Endodermal cell (in vitro differentiated cells): ENCODE measurements around the gene PIM3. TPM values are rescaled to one million over a fixed set of nuclear protein-coding genes. Genes with fewer than 3 reads are reported as not detected.

Source experiments
- DNase-seq: peaks from one replicate; pipeline ENCODE4 v3.0.0-alpha.2; 2017
- H3K27ac ChIP-seq: 2 replicates; pipeline ENCODE4 v1.5.1; 2013; ENCODE audit warnings: mild to moderate bottlenecking, low read depth, low read length, moderate library complexity
- H3K27me3 ChIP-seq: 2 replicates; pipeline ENCODE4 v1.6.1; 2013; ENCODE audit warnings: mild to moderate bottlenecking, low read length, moderate library complexity; ENCODE audit not compliant: insufficient read depth, control insufficient read depth, poor library complexity, severe bottlenecking
- H3K36me3 ChIP-seq: 2 replicates; pipeline ENCODE4 v1.7.0; 2013; ENCODE audit warnings: mild to moderate bottlenecking, low read length, moderate library complexity; ENCODE audit not compliant: control insufficient read depth, insufficient read depth
- H3K4me1 ChIP-seq: one replicate; pipeline ENCODE4 v1.7.0; 2013; ENCODE audit warnings: low read length; ENCODE audit not compliant: control insufficient read depth, insufficient read depth
- H3K4me3 ChIP-seq: 2 replicates; pipeline ENCODE4 v1.5.1; 2013; ENCODE audit warnings: mild to moderate bottlenecking, low read length, moderate library complexity
- H3K9ac ChIP-seq: 2 replicates; pipeline ENCODE4 v1.6.1; 2013; ENCODE audit warnings: mild to moderate bottlenecking, low read length, moderate library complexity; ENCODE audit not compliant: poor library complexity, severe bottlenecking; ENCODE audit errors: extremely low read depth
- H3K9me3 ChIP-seq: 2 replicates; pipeline ENCODE4 v1.6.1; 2013; ENCODE audit warnings: mild to moderate bottlenecking, low read length, moderate library complexity; ENCODE audit not compliant: control insufficient read depth
- H3K27ac Mint-ChIP-seq: 2 replicates; pipeline ENCODE4 v1.8.0; 2020; ENCODE audit warnings: mixed read lengths
- H3K27me3 Mint-ChIP-seq: 2 replicates; pipeline ENCODE4 v1.8.0; 2021; ENCODE audit warnings: mild to moderate bottlenecking, mixed read lengths; ENCODE audit not compliant: insufficient read depth
- H3K36me3 Mint-ChIP-seq: 2 replicates; pipeline ENCODE4 v1.8.0; 2020; ENCODE audit warnings: low read depth, mixed read lengths
- H3K4me1 Mint-ChIP-seq: 2 replicates; pipeline ENCODE4 v1.8.0; 2020; ENCODE audit warnings: mixed read lengths
- H3K4me3 Mint-ChIP-seq: 2 replicates; pipeline ENCODE4 v1.8.0; 2020; ENCODE audit warnings: mild to moderate bottlenecking, moderate library complexity, mixed read lengths
- H3K9me3 Mint-ChIP-seq: 2 replicates; pipeline ENCODE4 v1.8.0; 2020; ENCODE audit warnings: mild to moderate bottlenecking, mixed read lengths
- WGBS, 2 experiments: methylation state at CpG; one replicate each; pipeline versions ENCODE4 v1.1.5 to v1.1.7; 2013; ENCODE audit warnings: missing lambda C conversion rate in 2 of 2, mixed read lengths in 1 of 2; ENCODE audit not compliant: insufficient coverage in 1 of 2, insufficient read length in 1 of 2; 5-methylcytosine and 5-hydroxymethylcytosine counted together
- total RNA-seq, 2 donors: library from RNA; stranded (reverse); fragmentation: NEBNext Ultra II Directional in 1 of 2; extraction: Animal tissue kit (Norgen Biotek cat#: 25700) in 1 of 2; gene quantifications; 2 replicates in 1 of 2; 3 replicates in 1 of 2; pipeline ENCODE4 v1.2.1, GENCODE V29; 2021
- TF ChIP-seq, protein P1 (sequence below): fragments of 200-600 bp; sonication (generic); conservative IDR thresholded peaks from 2 replicates; pipeline ENCODE4 v1.5.0; 2021; ENCODE audit warnings: antibody characterized with exemption, mild to moderate bottlenecking

The PIM3 gene
- total RNA-seq, 2 donors from 2014 or later = 31.5 to 36.6 TPM

DNA sequence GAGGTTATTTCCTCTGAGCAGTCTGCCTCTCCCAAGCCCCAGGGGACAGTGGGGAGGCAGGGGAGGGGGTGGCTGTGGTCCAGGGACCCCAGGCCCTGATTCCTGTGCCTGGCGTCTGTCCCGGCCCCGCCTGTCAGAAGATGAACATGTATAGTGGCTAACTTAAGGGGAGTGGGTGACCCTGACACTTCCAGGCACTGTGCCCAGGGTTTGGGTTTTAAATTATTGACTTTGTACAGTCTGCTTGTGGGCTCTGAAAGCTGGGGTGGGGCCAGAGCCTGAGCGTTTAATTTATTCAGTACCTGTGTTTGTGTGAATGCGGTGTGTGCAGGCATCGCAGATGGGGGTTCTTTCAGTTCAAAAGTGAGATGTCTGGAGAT is 3.1 kb downstream of the PIM3 start:
- Mint-ChIP-seq H3K9me3 (no peaks in the 10 kb centered on the region), H3K4me1 (peaks cover 4% of the 10 kb centered on the region), H3K36me3 (peaks cover 9% of the 10 kb centered on the region), H3K27ac (no peak overlapping the region), H3K27me3 (no peaks in the 10 kb centered on the region), H3K4me3 (peak overlapping the region; percentile 83)
- Histone ChIP-seq H3K27me3 (no peaks in the 10 kb centered on the region), H3K27ac (no peak overlapping the region), H3K36me3 (peaks cover 18% of the 10 kb centered on the region), H3K4me3 (no peak overlapping the region), H3K9ac (no peak overlapping the region), H3K4me1 (peaks cover 9% of the 10 kb centered on the region), H3K9me3 (no peaks in the 10 kb centered on the region)
- DNase-seq = no peak
- TF ChIP-seq, protein P1, sequence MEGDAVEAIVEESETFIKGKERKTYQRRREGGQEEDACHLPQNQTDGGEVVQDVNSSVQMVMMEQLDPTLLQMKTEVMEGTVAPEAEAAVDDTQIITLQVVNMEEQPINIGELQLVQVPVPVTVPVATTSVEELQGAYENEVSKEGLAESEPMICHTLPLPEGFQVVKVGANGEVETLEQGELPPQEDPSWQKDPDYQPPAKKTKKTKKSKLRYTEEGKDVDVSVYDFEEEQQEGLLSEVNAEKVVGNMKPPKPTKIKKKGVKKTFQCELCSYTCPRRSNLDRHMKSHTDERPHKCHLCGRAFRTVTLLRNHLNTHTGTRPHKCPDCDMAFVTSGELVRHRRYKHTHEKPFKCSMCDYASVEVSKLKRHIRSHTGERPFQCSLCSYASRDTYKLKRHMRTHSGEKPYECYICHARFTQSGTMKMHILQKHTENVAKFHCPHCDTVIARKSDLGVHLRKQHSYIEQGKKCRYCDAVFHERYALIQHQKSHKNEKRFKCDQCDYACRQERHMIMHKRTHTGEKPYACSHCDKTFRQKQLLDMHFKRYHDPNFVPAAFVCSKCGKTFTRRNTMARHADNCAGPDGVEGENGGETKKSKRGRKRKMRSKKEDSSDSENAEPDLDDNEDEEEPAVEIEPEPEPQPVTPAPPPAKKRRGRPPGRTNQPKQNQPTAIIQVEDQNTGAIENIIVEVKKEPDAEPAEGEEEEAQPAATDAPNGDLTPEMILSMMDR = no peak
- WGBS, 2 experiments = 75 to 83% methylated on average over 4 to 6 of the region's 6 CpGs

DNA sequence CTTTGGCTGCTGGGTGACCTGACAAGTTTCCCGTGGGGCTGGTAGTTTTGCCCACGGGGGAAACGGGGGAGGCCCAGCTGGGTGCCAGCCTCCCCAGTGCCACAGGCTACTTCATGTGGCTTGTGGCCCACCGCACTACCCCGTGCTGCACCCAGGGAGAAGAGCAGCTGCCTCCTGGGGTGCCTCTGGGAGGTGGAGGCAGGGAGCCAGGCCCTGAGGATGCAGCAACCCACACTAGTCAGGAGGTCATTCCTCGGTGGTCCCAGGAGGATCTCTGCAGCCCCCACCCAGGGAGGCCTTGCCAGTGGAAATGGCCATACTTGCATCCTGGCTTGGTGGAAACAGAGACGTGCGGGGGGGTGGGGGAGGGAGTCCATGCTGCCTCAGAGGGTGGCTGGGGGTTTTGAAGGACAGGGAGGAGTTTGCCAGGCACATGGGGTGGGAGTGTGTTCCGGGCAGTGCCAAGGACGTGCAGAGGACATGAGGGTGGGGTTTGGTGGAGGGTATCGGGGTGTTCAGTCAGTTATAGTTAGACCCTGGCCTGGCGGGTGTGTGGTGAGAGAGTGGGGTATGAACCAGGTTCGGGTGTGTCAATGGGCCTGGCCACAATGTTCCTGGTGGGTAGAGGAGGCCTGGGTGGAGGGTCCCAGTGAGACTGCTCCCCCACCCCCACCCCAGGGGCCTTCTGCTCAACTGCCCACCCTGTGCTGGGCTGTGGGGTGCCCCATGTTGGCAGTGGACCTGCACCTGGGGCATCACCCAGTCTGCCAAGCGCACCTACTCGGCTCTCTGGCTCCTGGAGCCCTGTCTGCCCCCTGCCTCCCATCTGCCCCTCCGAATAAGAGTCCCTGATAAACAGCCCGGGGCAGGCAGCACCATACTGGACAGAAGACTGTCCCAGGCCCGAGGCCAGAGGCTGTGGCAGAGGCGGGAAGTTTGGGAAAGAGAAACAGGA is 3.8 kb downstream of the PIM3 start:
- Mint-ChIP-seq H3K27me3 (no peaks in the 10 kb centered on the region), H3K36me3 (peaks cover 9% of the 10 kb centered on the region), H3K27ac (no peak overlapping the region), H3K4me1 (no peaks in the 10 kb centered on the region), H3K4me3 (no peak overlapping the region), H3K9me3 (no peaks in the 10 kb centered on the region)
- peaks cover 9% of the 10 kb centered on the region for H3K4me1 ChIP-seq
- DNase-seq = peak; percentile 44
- H3K27ac ChIP-seq = no peak overlapping the region
- peaks cover 18% of the 10 kb centered on the region for H3K36me3 ChIP-seq
- WGBS, 2 experiments = 94 to 99% methylated on average over 10 to 19 of the region's 19 CpGs
- no peaks in the 10 kb centered on the region for H3K27me3 ChIP-seq
- H3K9ac ChIP-seq = no peak overlapping the region
- TF ChIP-seq, protein P1 = no peak
- H3K4me3 ChIP-seq = no peak overlapping the region
- H3K9me3 ChIP-seq = no peaks in the 10 kb centered on the region

GRCh38 chr22:49965091-49966040 is 4.8 kb downstream of the PIM3 start:
- Histone ChIP-seq H3K4me3 (no peak overlapping the region), H3K27me3 (peaks cover 9% of the 10 kb centered on the region), H3K9ac (no peak overlapping the region), H3K27ac (no peak overlapping the region), H3K36me3 (peaks cover 18% of the 10 kb centered on the region), H3K4me1 (peaks cover 6% of the 10 kb centered on the region), H3K9me3 (no peaks in the 10 kb centered on the region)
- H3K4me3 Mint-ChIP-seq = no peak overlapping the region
- no peak overlapping the region for H3K27ac Mint-ChIP-seq
- H3K4me1 Mint-ChIP-seq = no peaks in the 10 kb centered on the region
- H3K27me3 Mint-ChIP-seq = no peaks in the 10 kb centered on the region
- H3K9me3 Mint-ChIP-seq = no peaks in the 10 kb centered on the region
- peak; percentile 50 for DNase-seq
- H3K36me3 Mint-ChIP-seq = peaks cover 9% of the 10 kb centered on the region
- TF ChIP-seq, protein P1 = no peak
- 92 to 96% methylated on average over 12 to 22 of the region's 22 CpGs for WGBS, 2 experiments
